H1 (cell line): ENCODE data around the gene PSKH1.

ENCODE experiments used
- EZH2 ChIP-seq: fragments of 200-600 bp; sonication (generic); IDR thresholded peaks from 2 replicates; pipeline ENCODE4 v1.7.1; 2012; ENCODE audit warnings: low read depth, mild to moderate bottlenecking, moderate library complexity, low read length, inconsistent platforms; ENCODE audit not compliant: severe bottlenecking
- POLR2A ChIP-seq, 2 experiments: IDR thresholded peaks; 1 replicate in 1 of 2; 2 replicates in 1 of 2; pipeline ENCODE4 v1.6.1; 2011; ENCODE audit warnings: low read depth in 2 of 2, low read length in 2 of 2, mild to moderate bottlenecking in 2 of 2; ENCODE audit errors: control extremely low read depth in 1 of 2
- SP1 ChIP-seq: IDR thresholded peaks from 2 replicates; pipeline ENCODE4 v1.6.1; 2011; ENCODE audit warnings: low read depth, low read length
- TF ChIP-seq, protein P1 (sequence below), 3 experiments: IDR thresholded peaks; 1 replicate in 2 of 3; 2 replicates in 1 of 3; pipeline versions ENCODE4 v1.5.1 to v1.6.1; 2011; ENCODE audit warnings: low read length in 3 of 3, mild to moderate bottlenecking in 3 of 3, inconsistent platforms in 2 of 3, low read depth in 1 of 3, moderate library complexity in 1 of 3; ENCODE audit not compliant: insufficient read depth in 1 of 3; ENCODE audit errors: control extremely low read depth in 1 of 3
- TF ChIP-seq, protein P2 (sequence below): IDR thresholded peaks from 2 replicates; pipeline ENCODE4 v1.6.1; 2011; ENCODE audit warnings: low read length, improper control_type of control experiment

DNA sequence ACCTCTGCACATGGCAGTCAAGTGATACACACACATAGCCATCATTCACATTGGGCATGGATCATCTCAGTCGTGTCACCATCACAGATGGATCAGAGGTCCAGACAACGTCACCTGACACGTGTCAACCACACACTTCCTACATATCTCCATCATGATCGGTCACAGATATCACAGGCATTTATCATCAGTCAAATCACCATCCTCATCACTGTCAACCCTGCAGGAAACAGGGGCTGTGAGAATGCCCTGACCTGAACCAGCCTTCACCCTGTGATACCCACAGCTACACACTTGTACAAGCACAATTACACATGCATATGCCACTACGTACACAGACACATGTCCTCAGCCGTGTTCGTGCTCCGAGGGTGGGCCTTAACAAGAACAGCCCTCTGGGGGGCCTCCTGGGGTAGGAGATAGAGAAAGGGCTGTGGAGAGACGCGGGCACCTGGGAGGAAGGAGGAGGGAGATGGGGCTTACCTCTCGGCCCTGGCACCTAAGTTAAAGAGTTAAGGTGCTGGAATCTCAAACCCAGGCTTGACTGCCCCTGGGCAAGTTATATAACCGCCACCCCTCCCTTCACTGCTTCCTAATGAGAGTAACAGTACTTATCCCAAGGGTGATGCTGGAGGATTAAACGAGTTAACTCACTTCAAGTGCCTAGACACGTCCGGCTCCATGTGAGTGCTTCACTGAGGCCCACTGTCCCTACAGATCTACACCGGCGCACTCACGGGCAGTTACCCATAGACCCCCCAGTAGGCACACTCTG is 74.3 kb downstream of the PSKH1 start:
- TF ChIP-seq, protein P1, sequence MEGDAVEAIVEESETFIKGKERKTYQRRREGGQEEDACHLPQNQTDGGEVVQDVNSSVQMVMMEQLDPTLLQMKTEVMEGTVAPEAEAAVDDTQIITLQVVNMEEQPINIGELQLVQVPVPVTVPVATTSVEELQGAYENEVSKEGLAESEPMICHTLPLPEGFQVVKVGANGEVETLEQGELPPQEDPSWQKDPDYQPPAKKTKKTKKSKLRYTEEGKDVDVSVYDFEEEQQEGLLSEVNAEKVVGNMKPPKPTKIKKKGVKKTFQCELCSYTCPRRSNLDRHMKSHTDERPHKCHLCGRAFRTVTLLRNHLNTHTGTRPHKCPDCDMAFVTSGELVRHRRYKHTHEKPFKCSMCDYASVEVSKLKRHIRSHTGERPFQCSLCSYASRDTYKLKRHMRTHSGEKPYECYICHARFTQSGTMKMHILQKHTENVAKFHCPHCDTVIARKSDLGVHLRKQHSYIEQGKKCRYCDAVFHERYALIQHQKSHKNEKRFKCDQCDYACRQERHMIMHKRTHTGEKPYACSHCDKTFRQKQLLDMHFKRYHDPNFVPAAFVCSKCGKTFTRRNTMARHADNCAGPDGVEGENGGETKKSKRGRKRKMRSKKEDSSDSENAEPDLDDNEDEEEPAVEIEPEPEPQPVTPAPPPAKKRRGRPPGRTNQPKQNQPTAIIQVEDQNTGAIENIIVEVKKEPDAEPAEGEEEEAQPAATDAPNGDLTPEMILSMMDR (IDR thresholded peaks at IDR 0.05; ENCODE audit: control extremely low read depth in 1 of 3, insufficient read depth in 1 of 3, low read depth in 1 of 3, low read length in 3 of 3), result no peak
- TF ChIP-seq SP1, result no peak
- TF ChIP-seq POLR2A (IDR thresholded peaks at IDR 0.05; ENCODE audit: control extremely low read depth in 1 of 2, low read depth in 2 of 2, low read length in 2 of 2), result no peak
- TF ChIP-seq, protein P2, sequence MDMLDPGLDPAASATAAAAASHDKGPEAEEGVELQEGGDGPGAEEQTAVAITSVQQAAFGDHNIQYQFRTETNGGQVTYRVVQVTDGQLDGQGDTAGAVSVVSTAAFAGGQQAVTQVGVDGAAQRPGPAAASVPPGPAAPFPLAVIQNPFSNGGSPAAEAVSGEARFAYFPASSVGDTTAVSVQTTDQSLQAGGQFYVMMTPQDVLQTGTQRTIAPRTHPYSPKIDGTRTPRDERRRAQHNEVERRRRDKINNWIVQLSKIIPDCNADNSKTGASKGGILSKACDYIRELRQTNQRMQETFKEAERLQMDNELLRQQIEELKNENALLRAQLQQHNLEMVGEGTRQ, result no peak
- TF ChIP-seq EZH2, result no peak
